BE2C (cell line): Measurements from ENCODE around the gene EMD.

Experiments
- DNase-seq: peaks from one replicate; pipeline ENCODE4 v3.0.0-alpha.2; 2020
- H3K27me3 ChIP-seq: fragments of 250-450 bp; sonication (Bioruptor Pico); 2 replicates; pipeline ENCODE4 v1.5.1; 2020; ENCODE audit warnings: mild to moderate bottlenecking
- H3K36me3 ChIP-seq: fragments of 250-450 bp; sonication (Bioruptor Pico); 2 replicates; pipeline ENCODE4 v1.5.1; 2020; ENCODE audit warnings: mild to moderate bottlenecking
- H3K4me1 ChIP-seq: fragments of 250-450 bp; sonication (Bioruptor Pico); 2 replicates; pipeline ENCODE4 v1.5.1; 2020
- H3K4me3 ChIP-seq: 2 replicates; pipeline ENCODE4 v1.5.1; 2011; ENCODE audit warnings: low read depth, low read length
- H3K9me3 ChIP-seq: fragments of 250-450 bp; sonication (Bioruptor Pico); 2 replicates; pipeline ENCODE4 v1.5.1; 2020
- CTCF ChIP-seq: IDR thresholded peaks from 2 replicates; pipeline ENCODE4 v1.5.1; 2012; ENCODE audit warnings: mild to moderate bottlenecking, low read depth, low read length

The EMD gene

DNA sequence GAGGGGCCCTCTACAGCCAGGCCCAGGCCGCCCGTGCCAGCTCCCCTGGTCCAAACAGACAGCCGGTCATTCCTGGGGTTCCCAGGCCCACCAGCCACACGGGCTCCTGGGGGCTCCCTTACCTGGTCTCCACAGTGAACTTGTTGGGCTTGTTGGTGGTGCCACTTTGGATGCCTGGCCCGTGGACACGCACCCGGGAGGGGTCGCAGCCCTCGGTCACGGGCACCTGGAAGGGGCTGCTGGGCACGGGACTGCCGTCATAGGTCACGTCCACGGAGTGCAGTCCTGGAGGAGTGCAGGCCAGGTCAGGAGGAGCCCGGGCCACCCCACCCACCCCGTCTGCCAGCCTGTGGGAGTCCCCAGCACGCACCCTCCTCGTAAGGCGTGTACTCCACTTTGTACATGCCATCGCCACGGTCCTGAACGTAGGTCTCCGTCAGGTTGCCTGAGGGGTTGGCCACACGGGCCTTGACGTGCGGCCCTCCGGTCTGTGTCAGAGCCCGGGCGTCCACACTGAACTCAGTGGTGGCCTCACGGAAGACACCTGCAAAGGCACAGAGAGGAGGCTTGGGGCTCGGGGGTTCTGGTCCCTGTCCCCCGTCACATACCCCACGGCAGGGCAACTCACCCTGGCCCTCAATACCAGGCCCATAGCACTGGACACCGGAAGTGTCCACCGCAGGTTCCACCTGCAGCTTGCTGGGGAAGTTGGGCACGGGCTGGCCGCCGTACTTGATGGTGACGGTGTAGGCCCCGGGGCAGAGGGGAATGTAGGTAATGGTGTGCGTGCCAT, 19.5 kb upstream of the EMD start:
- no peak for TF ChIP-seq CTCF
- no peaks in the 10 kb centered on the region for H3K9me3 ChIP-seq
- peaks cover 89% of the 10 kb centered on the region for H3K36me3 ChIP-seq
- no peak for DNase-seq
- no peaks in the 10 kb centered on the region for H3K4me1 ChIP-seq
- no peak overlapping the region for H3K4me3 ChIP-seq
- H3K27me3 ChIP-seq: no peaks in the 10 kb centered on the region

DNA sequence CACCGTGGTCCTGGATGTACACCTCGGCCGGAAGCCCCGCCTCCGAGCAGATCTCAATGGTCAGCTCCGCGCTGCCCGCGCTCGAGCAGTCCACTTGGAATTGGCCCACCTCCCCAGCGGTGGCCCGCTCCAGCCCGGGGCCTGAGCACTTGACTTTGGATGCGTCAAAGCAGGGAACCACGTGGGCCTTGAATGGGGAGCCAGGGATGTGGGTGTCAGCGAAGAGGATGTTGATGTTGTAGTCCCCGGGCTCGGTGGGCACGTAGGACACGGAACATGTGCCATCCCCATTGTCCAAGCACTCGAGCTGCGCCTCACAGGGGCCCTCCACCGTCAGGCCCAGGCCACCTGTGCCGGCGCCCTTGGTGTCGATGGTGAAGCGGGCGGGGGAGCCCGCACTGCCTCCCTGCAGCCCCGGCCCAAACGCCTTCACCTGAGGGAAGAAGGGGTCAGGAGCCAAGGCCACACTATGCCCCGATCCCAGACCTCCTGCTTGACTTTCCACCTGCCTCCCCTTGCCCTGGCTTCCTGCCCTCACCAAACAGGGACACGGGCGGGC, 18.9 kb upstream of the EMD start:
- H3K9me3 ChIP-seq: no peaks in the 10 kb centered on the region
- no peak overlapping the region for H3K4me3 ChIP-seq
- no peak for TF ChIP-seq CTCF
- H3K36me3 ChIP-seq: peaks cover 89% of the 10 kb centered on the region
- no peaks in the 10 kb centered on the region for H3K27me3 ChIP-seq
- DNase-seq: no peak
- no peaks in the 10 kb centered on the region for H3K4me1 ChIP-seq

DNA sequence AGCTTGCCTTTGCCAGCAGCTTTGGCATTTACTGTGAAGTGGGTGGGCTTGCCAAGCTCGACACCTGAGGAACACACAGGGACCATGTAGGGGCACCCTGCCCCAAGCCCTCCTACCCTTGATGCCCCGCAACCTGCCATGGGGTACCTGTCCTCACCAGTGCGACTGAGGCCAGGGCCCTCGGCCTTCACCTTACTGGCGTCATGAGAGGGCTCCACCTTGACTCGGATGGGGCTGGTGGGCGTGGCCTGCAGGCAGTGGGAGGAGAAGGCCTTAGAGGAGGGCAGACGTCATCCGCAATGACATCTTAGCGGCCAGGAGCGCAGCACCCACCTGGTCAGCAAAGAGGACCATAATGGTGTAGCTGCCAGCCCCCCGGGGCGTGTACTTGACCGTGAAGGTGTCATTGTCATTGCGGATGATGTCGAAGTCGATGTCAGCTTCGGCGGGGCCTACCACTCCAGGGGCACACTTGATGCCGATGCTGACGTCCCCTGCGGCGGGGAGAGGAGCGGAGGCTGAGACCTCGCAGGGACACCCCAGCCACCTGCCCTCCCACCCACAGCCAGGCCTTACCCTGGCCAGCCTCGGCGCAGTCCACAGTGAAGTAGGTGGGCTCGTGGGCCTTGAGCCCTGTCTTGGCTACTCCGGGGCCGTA, 16.9 kb upstream of the EMD start:
- DNase-seq: no peak
- Histone ChIP-seq H3K27me3 (no peaks in the 10 kb centered on the region), H3K36me3 (peaks cover 89% of the 10 kb centered on the region), H3K4me3 (no peak overlapping the region), H3K4me1 (no peaks in the 10 kb centered on the region), H3K9me3 (no peaks in the 10 kb centered on the region)
- TF ChIP-seq CTCF: no peak

DNA sequence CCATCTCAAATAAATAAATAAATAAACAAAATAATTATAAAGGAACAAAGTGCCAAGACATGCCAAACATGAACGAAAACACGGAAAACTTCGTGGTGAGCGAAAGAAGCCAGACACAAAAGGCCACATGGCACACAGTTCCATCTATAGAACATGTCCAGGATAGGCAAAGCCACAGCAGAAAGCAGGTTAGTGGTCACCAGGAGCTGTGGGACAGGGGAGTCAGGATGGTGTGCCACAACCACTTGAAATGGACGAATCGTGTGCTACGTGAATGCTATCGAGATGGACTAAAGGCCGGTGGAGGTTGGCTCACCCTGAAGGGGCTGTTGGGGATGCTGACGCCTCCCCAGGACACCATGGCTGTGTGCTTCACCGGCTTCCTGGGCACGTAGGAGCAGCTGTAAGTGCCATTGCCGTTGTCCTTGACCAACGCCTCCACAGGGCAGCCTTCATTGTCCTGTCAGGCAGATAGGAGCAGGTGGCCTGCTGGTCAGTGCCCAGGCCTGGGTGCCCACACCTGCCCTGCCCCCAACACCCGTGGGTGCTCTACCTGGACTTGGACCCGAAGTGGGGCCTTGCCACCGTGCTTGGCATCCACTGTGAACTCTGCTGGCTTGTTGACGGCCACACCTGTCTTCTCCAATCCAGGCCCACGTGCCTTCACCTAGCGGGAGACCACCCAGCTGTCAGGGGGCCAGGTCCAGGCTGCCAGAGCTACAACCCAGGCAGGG, 15.2 kb upstream of the EMD start:
- no peak for DNase-seq
- H3K27me3 ChIP-seq: no peaks in the 10 kb centered on the region
- H3K4me3 ChIP-seq: no peak overlapping the region
- H3K36me3 ChIP-seq: peaks cover 87% of the 10 kb centered on the region
- no peaks in the 10 kb centered on the region; the same call in 1 of the 2 replicates for H3K4me1 ChIP-seq
- no peaks in the 10 kb centered on the region for H3K9me3 ChIP-seq
- TF ChIP-seq CTCF: no peak

GRCh38 chrX:154365052-154365600, 14.0 kb upstream of the EMD start:
- TF ChIP-seq CTCF: no peak
- no peak for DNase-seq
- Histone ChIP-seq H3K4me3 (no peak overlapping the region), H3K36me3 (peaks cover 77% of the 10 kb centered on the region), H3K27me3 (no peaks in the 10 kb centered on the region), H3K9me3 (no peaks in the 10 kb centered on the region), H3K4me1 (no peaks in the 10 kb centered on the region; the same call in none of the 2 replicates)
